ENCODE results near the gene RGL1.

RGL1 gene

GRCh38 chr1:183776731-183777130 lies 28.2 kb upstream of the RGL1 start (continued):
- no peak for TF ChIP-seq ZNF488 (tag by site-specific recombination; IDR thresholded peaks at IDR 0.05)
- TF ChIP-seq ZNF837 (tag by site-specific recombination; IDR thresholded peaks at IDR 0.05) = no peak
- no peak for TF ChIP-seq ZNF280D (tag by site-specific recombination; IDR thresholded peaks at IDR 0.05)

- POLR2A ChIA-PET = no interaction called here
Measured at GRCh38 chr1:183777328-183777727, 27.6 kb upstream of the RGL1 start.

GRCh38 chr1:183778045-183778444 lies 26.9 kb upstream of the RGL1 start:
- Histone ChIP-seq H3K4me3 (ENCODE audit: low read depth, low read length) (no peak overlapping the region), H3K9me3 (ENCODE audit: control insufficient read depth, insufficient read depth, low read depth, low read length) (no peaks in the 10 kb centered on the region), H3K36me3 (ENCODE audit: control insufficient read depth in 2 of 2, insufficient read depth in 1 of 2, low read length in 2 of 2) (no peaks in the 10 kb centered on the region), H3K4me1 (ENCODE audit: control insufficient read depth, insufficient read depth, low read length) (no peaks in the 10 kb centered on the region), H3K27ac (ENCODE audit: extremely low read depth, low read depth, low read length) (no peak overlapping the region)
- ChIA-PET CTCF (no interaction called here), POLR2A (no interaction called here)
- TF ChIP-seq HOXD13 (CRISPR knock-in tag; IDR thresholded peaks at IDR 0.05; ENCODE audit: borderline replicate concordance) = no peak
- no peak for TF ChIP-seq ZNF18 (tag by site-specific recombination; IDR thresholded peaks at IDR 0.05)
- TF ChIP-seq ZNF529 (tag by site-specific recombination; IDR thresholded peaks at IDR 0.05; ENCODE audit: insufficient replicate concordance) = no peak
- TF ChIP-seq ZNF175 (tag by site-specific recombination; IDR thresholded peaks at IDR 0.05) = no peak
- TF ChIP-seq GLI4 (tag by site-specific recombination; IDR thresholded peaks at IDR 0.05) = no peak
- no peak for TF ChIP-seq ZNF292 (tag by site-specific recombination; IDR thresholded peaks at IDR 0.05; ENCODE audit: borderline replicate concordance, low read depth)
- TF ChIP-seq ZNF133 (tag by site-specific recombination; IDR thresholded peaks at IDR 0.05) = no peak
- no peak for TF ChIP-seq GLI2 (tag by site-specific recombination; IDR thresholded peaks at IDR 0.05; ENCODE audit: borderline replicate concordance, low read depth)
- no peak for TF ChIP-seq BCL6B (tag by site-specific recombination; IDR thresholded peaks at IDR 0.05)
- TF ChIP-seq ZFP41 (tag by site-specific recombination; IDR thresholded peaks at IDR 0.05; ENCODE audit: borderline replicate concordance) = no peak
- no peak for TF ChIP-seq ZNF394 (tag by site-specific recombination; IDR thresholded peaks at IDR 0.05; ENCODE audit: borderline replicate concordance)
- no peak for TF ChIP-seq ZNF785 (tag by site-specific recombination; IDR thresholded peaks at IDR 0.05)

More at GRCh38 chr1:183777328-183777727, 27.6 kb upstream of the RGL1 start:
- no peaks in the 10 kb centered on the region for H3K9me3 ChIP-seq (ENCODE audit: control insufficient read depth, insufficient read depth, low read depth, low read length)
- no peaks in the 10 kb centered on the region for H3K4me1 ChIP-seq (ENCODE audit: control insufficient read depth, insufficient read depth, low read length)
- no peaks in the 10 kb centered on the region for H3K36me3 ChIP-seq (ENCODE audit: control insufficient read depth in 2 of 2, insufficient read depth in 1 of 2, low read length in 2 of 2)
- CTCF ChIA-PET = interaction anchor here (0.6 to 1.3 kb wide), 3 partner anchors 43 to 143 kb away, joined by 3 to 4 read pairs (median 3); no protein-coding TSS in a partner anchor
- TF ChIP-seq SCRT2 (tag by site-specific recombination; IDR thresholded peaks at IDR 0.05) (0 out of 2 replicates have a peak, but pooled peaks have one; percentile 17), ZNF777 (tag by site-specific recombination; IDR thresholded peaks at IDR 0.05; ENCODE audit: borderline replicate concordance) (no peak)
- no peak overlapping the region for H3K4me3 ChIP-seq (ENCODE audit: low read depth, low read length)
- H3K27ac ChIP-seq (ENCODE audit: extremely low read depth, low read depth, low read length) = no peak overlapping the region
